GM13976 (cell line): ENCODE results near the gene PRXL2C.
A peak's percentile ranks its signal among the peaks of the same experiment; 100 is the strongest.

Experiments used
- DNase-seq: peaks from one replicate; pipeline ENCODE4 v3.0.0; 2012; ENCODE audit warnings: low spot score
- CTCF ChIP-seq: IDR thresholded peaks from 2 replicates; pipeline ENCODE4 v1.5.1; 2012; ENCODE audit warnings: borderline replicate concordance, mild to moderate bottlenecking; ENCODE audit not compliant: insufficient read depth; ENCODE audit errors: extremely low read depth, missing control alignments, control extremely low read depth
- in situ Hi-C: fragments of 300-500 bp; cut with MboI; formaldehyde crosslinking; loops from one replicate; pipeline ENCODE4 v1.12.0; 2022; ENCODE audit warnings: low sequenced_read_pairs, mixed read lengths, inconsistent platforms; ENCODE audit not compliant: unreplicated experiment

PRXL2C gene

GRCh38 chr9:96626912-96627311, 28.2 kb downstream of the PRXL2C start:
- DNase-seq = no peak
- no peak for TF ChIP-seq CTCF
- in situ Hi-C loops = no loop called here

- DNase-seq = no peak
- TF ChIP-seq CTCF = no peak
- in situ Hi-C loops = no loop called here
These were observed 33.5 kb downstream of the PRXL2C start for GRCh38 chr9:96621618-96622017.

- no peak for TF ChIP-seq CTCF
- DNase-seq = no peak
- in situ Hi-C loops = no loop called here
These were observed 34.3 kb downstream of the PRXL2C start for GRCh38 chr9:96620832-96621269.

- in situ Hi-C loops = no loop called here
- TF ChIP-seq CTCF = no peak
- no peak for DNase-seq
These were observed 35.0 kb downstream of the PRXL2C start for GRCh38 chr9:96620181-96620514.

GRCh38 chr9:96619491-96620180, 35.5 kb downstream of the PRXL2C start, which contains the start of gene CDC14B:
Gene CDC14B, minus strand, starts transcription at chr9:96619843. Its CDS starts 465 bp downstream, at chr9:96619378.
- in situ Hi-C loops = no loop called here
- DNase-seq = peak; percentile 79
- TF ChIP-seq CTCF = no peak

GRCh38 chr9:96619124-96619465, 36.0 kb downstream of the PRXL2C start:
- TF ChIP-seq CTCF = no peak
- in situ Hi-C loops = no loop called here
- DNase-seq = peak; percentile 26
